ENCODE results near the gene DHRS2.

DNA sequence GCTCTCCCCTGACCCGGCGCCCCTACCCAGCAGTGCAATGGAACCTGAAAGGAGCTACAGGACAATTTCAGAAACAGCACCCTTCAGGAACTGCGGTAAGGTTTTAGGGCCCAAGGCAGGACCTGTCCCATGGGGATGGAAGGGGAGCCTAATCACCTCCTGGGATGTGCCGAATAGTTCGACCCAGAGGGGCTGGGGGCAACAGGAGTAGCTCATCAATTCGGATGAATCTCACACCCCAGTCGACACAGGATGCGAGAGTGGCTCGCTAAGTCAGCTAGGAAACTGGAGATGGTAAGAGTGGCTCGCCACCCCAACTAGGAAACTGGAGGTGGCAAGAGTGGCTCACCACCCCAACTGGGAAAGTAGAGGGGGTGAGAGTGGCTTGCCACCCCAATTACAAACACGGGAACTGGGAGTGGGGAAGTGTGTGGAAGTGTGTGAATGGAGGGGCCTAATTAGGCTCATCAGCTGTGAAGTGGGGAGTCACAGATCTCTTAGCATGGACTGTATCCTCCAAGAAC is 57.1 kb downstream of the DHRS2 start:
- TF ChIP-seq, protein P1, sequence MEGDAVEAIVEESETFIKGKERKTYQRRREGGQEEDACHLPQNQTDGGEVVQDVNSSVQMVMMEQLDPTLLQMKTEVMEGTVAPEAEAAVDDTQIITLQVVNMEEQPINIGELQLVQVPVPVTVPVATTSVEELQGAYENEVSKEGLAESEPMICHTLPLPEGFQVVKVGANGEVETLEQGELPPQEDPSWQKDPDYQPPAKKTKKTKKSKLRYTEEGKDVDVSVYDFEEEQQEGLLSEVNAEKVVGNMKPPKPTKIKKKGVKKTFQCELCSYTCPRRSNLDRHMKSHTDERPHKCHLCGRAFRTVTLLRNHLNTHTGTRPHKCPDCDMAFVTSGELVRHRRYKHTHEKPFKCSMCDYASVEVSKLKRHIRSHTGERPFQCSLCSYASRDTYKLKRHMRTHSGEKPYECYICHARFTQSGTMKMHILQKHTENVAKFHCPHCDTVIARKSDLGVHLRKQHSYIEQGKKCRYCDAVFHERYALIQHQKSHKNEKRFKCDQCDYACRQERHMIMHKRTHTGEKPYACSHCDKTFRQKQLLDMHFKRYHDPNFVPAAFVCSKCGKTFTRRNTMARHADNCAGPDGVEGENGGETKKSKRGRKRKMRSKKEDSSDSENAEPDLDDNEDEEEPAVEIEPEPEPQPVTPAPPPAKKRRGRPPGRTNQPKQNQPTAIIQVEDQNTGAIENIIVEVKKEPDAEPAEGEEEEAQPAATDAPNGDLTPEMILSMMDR (IDR thresholded peaks at IDR 0.05): no peak
- no peak for TF ChIP-seq POLR2AphosphoS5 (IDR thresholded peaks at IDR 0.05)
- no peak for TF ChIP-seq POLR2A (IDR thresholded peaks at IDR 0.05)
